Gastrocnemius medialis (tissue), 4 donors: ENCODE measurements around the gene NRARP. TPM values are rescaled to one million over a fixed set of nuclear protein-coding genes. Genes with fewer than 3 reads are reported as not detected.

Source experiments
- ATAC-seq, 2 donors: fragments of 150-250 bp; one replicate each; pipeline ENCODE4 v1.9.1; 2016
- DNase-seq, 2 donors: peaks; one replicate each; pipeline ENCODE4 v3.0.0-alpha.2; 2019
- H3K27ac ChIP-seq, 4 donors: fragments of 200-600 bp; sonication (generic); 1 replicate in 1 of 4; 2 replicates in 3 of 4; pipeline ENCODE4 v1.5.1; 2016 to 2018; ENCODE audit warnings: mild to moderate bottlenecking in 2 of 4, moderate library complexity in 1 of 4
- H3K27me3 ChIP-seq, 3 donors: fragments of 200-600 bp; sonication (generic) in 2 of 3; 1 replicate in 1 of 3; 2 replicates in 2 of 3; pipeline versions ENCODE4 v1.5.1 to v1.6.0; 2016 to 2019; ENCODE audit warnings: mild to moderate bottlenecking in 1 of 3, moderate library complexity in 1 of 3
- H3K36me3 ChIP-seq, 2 donors: fragments of 200-600 bp; sonication (generic) in 1 of 2; one replicate each; pipeline ENCODE4 v1.5.1; 2017 to 2018
- H3K4me1 ChIP-seq, 2 donors: fragments of 200-600 bp; sonication (generic) in 1 of 2; one replicate each; pipeline ENCODE4 v1.5.1; 2016 to 2017; ENCODE audit warnings: mild to moderate bottlenecking in 2 of 2
- H3K4me3 ChIP-seq, 4 donors: fragments of 200-600 bp; sonication (generic) in 3 of 4; 1 replicate in 1 of 4; 2 replicates in 3 of 4; pipeline ENCODE4 v1.5.1; 2016 to 2019; ENCODE audit warnings: mild to moderate bottlenecking in 2 of 4
- H3K9me3 ChIP-seq, 3 donors: fragments of 200-600 bp; sonication (generic) in 2 of 3; 1 replicate in 1 of 3; 2 replicates in 2 of 3; pipeline ENCODE4 v1.5.1; 2016 to 2019
- POLR2A ChIP-seq, 2 donors: fragments of 450-650 bp; IDR thresholded peaks; one replicate each; pipeline ENCODE4 v1.6.1; 2017; ENCODE audit warnings: antibody characterized with exemption in 2 of 2, mild to moderate bottlenecking in 2 of 2, moderate library complexity in 2 of 2
- in situ Hi-C, 4 donors: fragments of 200-750 bp; cut with MboI; loops; one replicate each; pipeline versions ENCODE4 v1.15.0 to v1.8.0; 2017; ENCODE audit warnings: low sequenced_read_pairs in 4 of 4
- intact Hi-C: fragments of 100-400 bp; cut with DNase I; formaldehyde crosslinking; loops from one replicate; pipeline ENCODE4 v1.15.1; 2023; ENCODE audit warnings: low total_unique reads
- total RNA-seq, 4 donors: library from RNA; depleted of rRNA; stranded (reverse); fragments of >200 nt; gene quantifications; one replicate each; pipeline versions ENCODE4 v1.1.0 to v1.2.3, GENCODE V29; 2016
- TF ChIP-seq, protein P1 (sequence below), 5 experiments: fragments of 450-650 bp in 3 of 5; fragments of 200-600 bp in 2 of 5; sonication (generic) in 2 of 5; IDR thresholded peaks in 4 of 5; conservative IDR thresholded peaks in 1 of 5; 1 replicate in 4 of 5; 2 replicates in 1 of 5; pipeline ENCODE4 v1.5.1; 2016 to 2019; ENCODE audit warnings: antibody characterized with exemption in 5 of 5, mild to moderate bottlenecking in 3 of 5, moderate library complexity in 3 of 5

NRARP gene
- total RNA-seq, 4 donors from 2014 or later: 1.9 to 5.4 (median 3.4) TPM

DNA sequence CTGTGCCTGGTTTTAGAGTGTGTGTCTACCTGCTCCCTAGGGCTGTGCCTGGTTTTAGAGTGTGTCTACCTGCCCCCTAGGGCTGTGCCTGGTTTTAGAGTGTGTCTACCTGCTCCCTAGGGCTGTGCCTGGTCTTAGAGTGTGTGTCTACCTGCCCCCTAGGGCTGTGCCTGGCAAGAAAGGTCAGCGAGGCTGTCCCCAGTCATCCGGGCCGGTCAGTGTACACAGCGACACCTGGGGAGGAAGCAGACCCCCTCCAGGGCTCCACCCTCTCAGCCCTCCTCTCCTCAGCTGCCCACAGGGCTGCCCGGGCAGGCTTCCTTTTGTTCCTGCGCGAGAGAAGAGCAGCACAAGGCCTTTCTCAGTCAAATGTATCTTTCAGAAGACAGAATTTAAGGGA lies 4.1 kb downstream of the NRARP start:
- H3K27me3 ChIP-seq: peaks cover 67 to 70% (median 69%) of the 10 kb centered on the region in 3 donors
- H3K27ac ChIP-seq: peak overlapping the region; percentile 24 to 81 (median 79)
- ATAC-seq (no peak), DNase-seq (no peak)
- TF ChIP-seq, protein P1, sequence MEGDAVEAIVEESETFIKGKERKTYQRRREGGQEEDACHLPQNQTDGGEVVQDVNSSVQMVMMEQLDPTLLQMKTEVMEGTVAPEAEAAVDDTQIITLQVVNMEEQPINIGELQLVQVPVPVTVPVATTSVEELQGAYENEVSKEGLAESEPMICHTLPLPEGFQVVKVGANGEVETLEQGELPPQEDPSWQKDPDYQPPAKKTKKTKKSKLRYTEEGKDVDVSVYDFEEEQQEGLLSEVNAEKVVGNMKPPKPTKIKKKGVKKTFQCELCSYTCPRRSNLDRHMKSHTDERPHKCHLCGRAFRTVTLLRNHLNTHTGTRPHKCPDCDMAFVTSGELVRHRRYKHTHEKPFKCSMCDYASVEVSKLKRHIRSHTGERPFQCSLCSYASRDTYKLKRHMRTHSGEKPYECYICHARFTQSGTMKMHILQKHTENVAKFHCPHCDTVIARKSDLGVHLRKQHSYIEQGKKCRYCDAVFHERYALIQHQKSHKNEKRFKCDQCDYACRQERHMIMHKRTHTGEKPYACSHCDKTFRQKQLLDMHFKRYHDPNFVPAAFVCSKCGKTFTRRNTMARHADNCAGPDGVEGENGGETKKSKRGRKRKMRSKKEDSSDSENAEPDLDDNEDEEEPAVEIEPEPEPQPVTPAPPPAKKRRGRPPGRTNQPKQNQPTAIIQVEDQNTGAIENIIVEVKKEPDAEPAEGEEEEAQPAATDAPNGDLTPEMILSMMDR (IDR thresholded peaks at IDR 0.05 in 4 of 5, conservative IDR thresholded peaks at IDR 0.05 in 1 of 5): no peak
- TF ChIP-seq POLR2A (IDR thresholded peaks at IDR 0.05): no peak
- in situ Hi-C loops (loop anchor here (10.0 to 25.0 kb wide), 2 partner anchors 107 to 114 kb away; partner anchors contain the start of genes EXD3 (in 3 of the 4) and NOXA1 (in 3 of the 4)), intact Hi-C loops (no loop called here)
- no peaks in the 10 kb centered on the region for H3K36me3 ChIP-seq
- H3K4me1 ChIP-seq: peaks cover 0 to 12% of the 10 kb centered on the region in 2 donors
- H3K9me3 ChIP-seq: no peaks in the 10 kb centered on the region
- no peak overlapping the region for H3K4me3 ChIP-seq

DNA sequence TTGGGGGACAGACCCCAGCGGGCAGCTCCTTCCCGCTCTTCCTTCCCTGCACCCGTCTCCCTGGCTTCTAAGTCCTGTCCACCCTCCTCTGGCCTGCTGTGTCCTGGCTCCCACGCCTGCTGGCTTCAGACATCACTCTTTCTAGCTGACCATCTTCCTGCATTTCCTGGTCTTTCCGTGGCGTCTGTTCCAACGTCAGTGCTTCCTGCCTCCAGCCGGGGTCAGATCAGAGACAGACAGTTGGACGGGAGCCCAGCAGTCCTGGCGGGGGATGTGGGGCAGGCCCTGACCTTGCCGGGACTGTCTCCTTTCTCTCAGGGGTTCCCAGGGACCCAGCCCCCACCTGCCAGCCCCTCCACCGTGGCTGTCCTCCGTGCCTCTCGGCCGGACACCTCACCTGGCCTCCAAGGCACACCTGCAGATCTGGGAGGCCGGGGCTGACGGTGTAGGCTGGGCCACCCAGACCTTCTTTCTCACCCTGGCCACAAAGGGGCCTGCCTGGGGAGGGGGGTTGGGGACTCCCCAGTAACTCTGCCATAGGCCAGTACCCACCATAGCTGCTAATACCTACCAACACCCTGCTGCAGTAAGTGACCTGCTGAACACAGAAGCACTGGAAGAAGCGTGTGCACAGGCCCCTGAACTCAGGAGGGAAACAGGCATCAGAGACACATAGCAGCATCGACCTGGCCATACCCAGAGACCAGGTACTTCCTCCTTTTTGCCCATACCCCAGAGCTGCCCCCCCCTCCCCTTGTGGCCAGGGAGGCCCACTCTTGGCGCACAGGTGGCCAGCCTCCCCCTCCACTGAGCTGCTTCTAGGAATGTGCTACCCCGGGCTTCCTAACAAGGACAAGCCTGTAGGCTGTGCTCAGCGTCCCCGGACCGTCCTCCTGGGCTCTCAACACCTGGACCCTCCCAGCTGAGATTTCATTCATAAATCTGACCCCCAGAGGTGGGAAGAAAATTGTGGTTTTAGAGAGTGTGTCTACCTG lies 5.1 kb downstream of the NRARP start:
- H3K9me3 ChIP-seq: no peaks in the 10 kb centered on the region
- peak overlapping the region; percentile 70 to 81 (median 79) for H3K27ac ChIP-seq
- H3K4me3 ChIP-seq: peak overlapping the region in 3 of 4 donors; percentile 36 to 44 (median 44)
- peak in 1 of 2 donors; percentile 30 for TF ChIP-seq POLR2A (IDR thresholded peaks at IDR 0.05)
- TF ChIP-seq, protein P1 (IDR thresholded peaks at IDR 0.05 in 4 of 5, conservative IDR thresholded peaks at IDR 0.05 in 1 of 5): no peak
- peak; percentile 32 for ATAC-seq
- DNase-seq: no peak
- intact Hi-C loops (no loop called here), in situ Hi-C loops (loop anchor here (10.0 to 25.0 kb wide), 2 partner anchors 108 to 115 kb away; partner anchors contain the start of genes EXD3 (in 3 of the 4) and NOXA1 (in 3 of the 4))
- peaks cover 69 to 76% (median 76%) of the 10 kb centered on the region in 3 donors for H3K27me3 ChIP-seq
- H3K36me3 ChIP-seq: no peaks in the 10 kb centered on the region
- H3K4me1 ChIP-seq: peaks cover 0 to 12% of the 10 kb centered on the region in 2 donors

DNA sequence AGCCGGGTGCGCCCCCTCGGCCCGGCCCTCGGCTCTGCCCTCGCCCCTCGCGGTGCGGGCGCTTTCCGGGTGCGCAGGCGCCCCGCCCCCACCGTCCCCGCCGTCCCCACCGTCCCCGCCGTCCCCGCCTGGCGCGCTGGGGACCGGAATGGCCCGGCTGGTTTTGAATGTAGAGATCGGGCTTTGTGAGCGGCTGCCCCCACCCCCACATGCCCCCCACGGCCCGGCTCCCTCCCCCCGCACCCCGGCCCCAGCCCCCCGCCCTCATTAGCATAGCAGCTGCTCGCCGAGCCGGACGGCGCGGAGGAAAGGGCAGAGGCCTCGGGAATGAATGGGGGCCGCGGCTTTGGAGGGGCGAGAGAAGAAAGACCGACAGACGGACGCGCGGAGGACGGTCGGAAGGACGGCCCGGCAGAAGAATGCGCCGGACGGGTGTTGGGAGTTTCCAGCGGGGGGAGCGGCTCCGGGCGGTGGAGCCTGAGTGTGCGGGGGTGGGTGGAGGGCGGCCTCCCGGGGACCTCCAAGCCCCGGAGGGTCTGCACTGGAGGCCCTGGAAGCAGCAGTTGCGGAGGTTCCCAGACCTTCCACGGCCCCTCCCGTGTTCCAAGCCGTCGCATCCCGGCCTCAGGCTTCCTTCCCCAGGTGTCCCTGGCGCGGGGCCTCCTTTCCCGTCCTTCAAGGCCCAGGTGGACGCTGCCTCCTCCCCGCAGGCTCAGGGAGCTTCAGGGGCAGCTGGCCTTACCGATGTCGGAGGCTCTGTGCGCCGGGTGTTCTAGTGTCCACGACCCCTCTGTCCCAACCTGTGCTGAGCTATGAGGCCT lies 6.0 kb downstream of the NRARP start:
- intact Hi-C loops (loop anchor here (2.0 kb wide), 1 partner anchor 111 kb away; no protein-coding TSS in a partner anchor), in situ Hi-C loops (loop anchor here (10.0 to 25.0 kb wide), 2 partner anchors 109 to 116 kb away; partner anchors contain the start of genes EXD3 (in 3 of the 4) and NOXA1 (in 3 of the 4))
- ATAC-seq (no peak), DNase-seq (no peak)
- Histone ChIP-seq H3K4me3 (peak overlapping the region; percentile 23 to 44 (median 40)), H3K36me3 (no peaks in the 10 kb centered on the region), H3K27ac (peak overlapping the region; percentile 70 to 81 (median 79)), H3K9me3 (no peaks in the 10 kb centered on the region), H3K4me1 (peaks cover 0 to 11% of the 10 kb centered on the region in 2 donors), H3K27me3 (peaks cover 67 to 76% (median 76%) of the 10 kb centered on the region in 3 donors)
- TF ChIP-seq, protein P1 (IDR thresholded peaks at IDR 0.05 in 4 of 5, conservative IDR thresholded peaks at IDR 0.05 in 1 of 5): no peak
- no peak for TF ChIP-seq POLR2A (IDR thresholded peaks at IDR 0.05)

DNA sequence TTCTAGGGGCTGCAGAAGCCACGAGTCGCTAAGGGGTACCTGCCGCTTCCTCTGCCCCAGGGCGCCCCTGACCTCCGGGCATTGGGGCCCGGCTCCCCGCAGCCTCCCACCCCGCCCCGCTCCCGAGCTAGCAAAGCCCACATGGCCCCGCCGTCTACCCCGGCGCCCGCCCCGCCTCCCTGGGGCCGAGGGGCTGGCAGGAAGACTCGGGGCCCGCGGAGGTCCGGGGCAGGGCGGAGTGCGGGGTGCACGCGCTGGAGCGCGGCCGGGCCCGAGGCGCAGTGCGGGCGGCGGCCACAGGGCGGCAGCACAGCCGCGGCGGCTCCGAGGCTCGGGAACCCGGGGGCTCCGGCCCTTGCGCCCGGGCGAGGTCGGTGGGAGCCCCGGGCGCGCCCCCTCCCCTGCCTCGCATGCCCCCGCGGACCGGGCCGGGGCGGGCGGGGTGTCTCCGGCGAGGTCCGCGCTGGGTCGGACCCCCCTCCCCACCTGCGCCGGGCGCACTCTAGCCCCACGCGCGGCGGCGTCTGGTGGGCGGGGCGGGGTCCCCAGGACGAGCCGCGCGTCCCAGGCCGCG lies 6.7 kb downstream of the NRARP start:
- Histone ChIP-seq H3K27me3 (peaks cover 63 to 70% (median 69%) of the 10 kb centered on the region in 3 donors), H3K36me3 (no peaks in the 10 kb centered on the region), H3K27ac (peak overlapping the region in 1 of 4 donors; percentile 81), H3K4me3 (peak overlapping the region in 2 of 4 donors; percentile 41 to 44), H3K4me1 (peaks cover 0 to 5% of the 10 kb centered on the region in 2 donors), H3K9me3 (no peaks in the 10 kb centered on the region)
- ATAC-seq: peak in 1 of 2 donors; percentile 49
- no peak for DNase-seq
- no peak for TF ChIP-seq POLR2A (IDR thresholded peaks at IDR 0.05)
- TF ChIP-seq, protein P1 (IDR thresholded peaks at IDR 0.05 in 4 of 5, conservative IDR thresholded peaks at IDR 0.05 in 1 of 5): peak in 4 of 5 experiments; percentile 69 to 90 (median 81)
- intact Hi-C loops: loop anchor here (2.0 kb wide), 1 partner anchor 111 kb away; no protein-coding TSS in a partner anchor
- in situ Hi-C loops: loop anchor here (10.0 to 25.0 kb wide), 2 partner anchors 109 to 117 kb away; partner anchors contain the start of genes EXD3 (in 3 of the 4) and NOXA1 (in 3 of the 4)
